ENCODE measurements around the gene KIAA1328.

GRCh38 chr18:36931106-36931505, 102.2 kb downstream of the KIAA1328 start:
- TF ChIP-seq MAX (IDR thresholded peaks at IDR 0.05) (no peak), CTCF (IDR thresholded peaks at IDR 0.05; ENCODE audit: low read depth, low read length, missing input control) (no peak), GABPA (IDR thresholded peaks at IDR 0.05 in 1 of 2, conservative IDR thresholded peaks at IDR 0.05 in 1 of 2) (no peak), REST (IDR thresholded peaks at IDR 0.05) (no peak), TAF1 (conservative IDR thresholded peaks at IDR 0.05) (no peak), RXRA (IDR thresholded peaks at IDR 0.05) (no peak), SP1 (IDR thresholded peaks at IDR 0.05) (no peak), HNF4G (IDR thresholded peaks at IDR 0.05) (no peak), YY1 (IDR thresholded peaks at IDR 0.05) (no peak), ATF3 (IDR thresholded peaks at IDR 0.05) (no peak), RAD21 (IDR thresholded peaks at IDR 0.05) (no peak), JUND (IDR thresholded peaks at IDR 0.05) (no peak), ZBTB33 (IDR thresholded peaks at IDR 0.05) (no peak), EGR1 (IDR thresholded peaks at IDR 0.05; ENCODE audit: low read depth in 2 of 2) (no peak)
